CD14-positive monocyte (primary cell): Measurements from ENCODE around the gene VDAC1. TPM values are rescaled to one million over a fixed set of nuclear protein-coding genes. Genes with fewer than 3 reads are reported as not detected.

ENCODE experiments used
- DNase-seq, 3 donors: peaks; one replicate each; pipeline ENCODE4 v3.0.0-alpha.2; 2011 to 2022
- H2AFZ ChIP-seq: 2 replicates; pipeline ENCODE4 v1.6.0; 2012; ENCODE audit warnings: mild to moderate bottlenecking, low read depth, low read length, inconsistent platforms; ENCODE audit not compliant: insufficient read depth, poor library complexity, severe bottlenecking
- H3K27ac ChIP-seq, 2 donors: 1 replicate in 1 of 2; 2 replicates in 1 of 2; pipeline ENCODE4 v1.5.1; 2012 to 2013; ENCODE audit warnings: low read length in 2 of 2, control low read depth in 1 of 2, inconsistent platforms in 1 of 2, low read depth in 1 of 2, mild to moderate bottlenecking in 1 of 2
- H3K27me3 ChIP-seq, 2 donors: one replicate each; pipeline versions ENCODE4 v1.6.0 to v1.6.1; 2011 to 2013; ENCODE audit warnings: low read length in 2 of 2; ENCODE audit not compliant: control insufficient read depth in 2 of 2, insufficient read depth in 2 of 2
- H3K36me3 ChIP-seq, 2 donors: replicated peaks in 1 of 2; 1 replicate in 1 of 2; 2 replicates in 1 of 2; pipeline versions ENCODE4 v1.5.1 to v1.6.1; 2012 to 2013; ENCODE audit warnings: low read length in 2 of 2, control low read depth in 1 of 2, inconsistent platforms in 1 of 2, mild to moderate bottlenecking in 1 of 2; ENCODE audit not compliant: insufficient read depth in 2 of 2, control insufficient read depth in 1 of 2
- H3K4me1 ChIP-seq, 2 donors: 1 replicate in 1 of 2; 2 replicates in 1 of 2; pipeline versions ENCODE4 v1.5.1 to v1.6.1; 2012 to 2013; ENCODE audit warnings: low read length in 2 of 2, control low read depth in 1 of 2, inconsistent platforms in 1 of 2, mild to moderate bottlenecking in 1 of 2, moderate library complexity in 1 of 2; ENCODE audit not compliant: insufficient read depth in 2 of 2, control insufficient read depth in 1 of 2
- H3K4me2 ChIP-seq: replicated peaks from 2 replicates; pipeline ENCODE3; 2012; ENCODE audit warnings: low read length, moderate library complexity, mild to moderate bottlenecking; ENCODE audit not compliant: poor library complexity, severe bottlenecking; ENCODE audit errors: extremely low read depth
- H3K4me3 ChIP-seq, 3 experiments: fragments of 200-600 bp in 1 of 3; sonication (generic) in 1 of 3; replicated peaks in 1 of 3; 1 replicate in 2 of 3; 2 replicates in 1 of 3; pipeline ENCODE4 v1.5.1; 2011 to 2013; ENCODE audit warnings: low read length in 3 of 3, mild to moderate bottlenecking in 3 of 3, control low read depth in 2 of 3, low read depth in 2 of 3, inconsistent platforms in 1 of 3, moderate library complexity in 1 of 3
- H3K79me2 ChIP-seq: 2 replicates; pipeline ENCODE4 v1.6.0; 2012; ENCODE audit warnings: mild to moderate bottlenecking, control low read depth, inconsistent platforms, low read length, moderate library complexity; ENCODE audit not compliant: insufficient read depth
- H3K9ac ChIP-seq: 2 replicates; pipeline ENCODE4 v1.6.0; 2017; ENCODE audit warnings: low read length, mild to moderate bottlenecking; ENCODE audit not compliant: insufficient read depth, poor library complexity, severe bottlenecking
- H3K9me3 ChIP-seq, 2 donors: replicated peaks in 1 of 2; 1 replicate in 1 of 2; 2 replicates in 1 of 2; pipeline versions ENCODE4 v1.5.1 to v1.6.1; 2012 to 2013; ENCODE audit warnings: low read length in 2 of 2, control low read depth in 1 of 2; ENCODE audit not compliant: control insufficient read depth in 1 of 2, insufficient read depth in 1 of 2
- H4K20me1 ChIP-seq: 2 replicates; pipeline ENCODE4 v1.6.0; 2012; ENCODE audit warnings: mild to moderate bottlenecking, low read length, control low read depth, moderate library complexity; ENCODE audit not compliant: insufficient read depth
- H3K27ac Mint-ChIP-seq, 7 donors: one replicate each; pipeline ENCODE4 v1.8.0; 2020; ENCODE audit warnings: mild to moderate bottlenecking in 7 of 7, mixed read lengths in 7 of 7, moderate library complexity in 6 of 7, inconsistent platforms in 2 of 7
- H3K27me3 Mint-ChIP-seq, 3 donors: one replicate each; pipeline ENCODE4 v1.8.0; 2021 to 2022; ENCODE audit warnings: low read depth in 3 of 3, mild to moderate bottlenecking in 3 of 3, mixed read lengths in 3 of 3, moderate library complexity in 3 of 3, inconsistent platforms in 1 of 3
- H3K36me3 Mint-ChIP-seq, 2 donors: one replicate each; pipeline ENCODE4 v1.8.0; 2020; ENCODE audit warnings: mixed read lengths in 2 of 2, inconsistent platforms in 1 of 2, mild to moderate bottlenecking in 1 of 2
- H3K4me1 Mint-ChIP-seq: one replicate; pipeline ENCODE4 v1.8.0; 2020; ENCODE audit warnings: mild to moderate bottlenecking, mixed read lengths
- H3K4me3 Mint-ChIP-seq, 2 donors: one replicate each; pipeline ENCODE4 v1.8.0; 2020; ENCODE audit warnings: mild to moderate bottlenecking in 2 of 2, mixed read lengths in 2 of 2, moderate library complexity in 1 of 2
- H3K9me3 Mint-ChIP-seq, 7 donors: one replicate each; pipeline ENCODE4 v1.8.0; 2020 to 2022; ENCODE audit warnings: mixed read lengths in 7 of 7, mild to moderate bottlenecking in 6 of 7, moderate library complexity in 6 of 7, inconsistent platforms in 2 of 7
- WGBS: methylation state at CpG from one replicate; pipeline ENCODE4 v1.1.5; 2013; ENCODE audit warnings: missing lambda C conversion rate; ENCODE audit not compliant: insufficient coverage; 5-methylcytosine and 5-hydroxymethylcytosine counted together
- intact Hi-C, 2 donors: fragments of 100-400 bp; cut with micrococcal nuclease; formaldehyde crosslinking; loops; one replicate each; pipeline versions ENCODE4 v1.15.0 to v1.15.1; 2023
- polyA plus RNA-seq, 3 donors: library from polyadenylated mRNA; depleted of rRNA in 1 of 3; unstranded in 2 of 3; stranded (reverse) in 1 of 3; fragments of 300-500 nt in 2 of 3; fragments of >200 nt in 1 of 3; fragmentation: Illumina TruSeq in 2 of 3; gene quantifications; 1 replicate in 2 of 3; 2 replicates in 1 of 3; pipeline ENCODE4 v1.2.3, GENCODE V29; 2012 to 2021
- TF ChIP-seq, protein P1 (sequence below): fragments of 200-600 bp; IDR thresholded peaks from one replicate; pipeline ENCODE4 v1.8.0; 2022; ENCODE audit warnings: antibody characterized with exemption, mild to moderate bottlenecking

VDAC1 gene
- polyA plus RNA-seq, 3 donors: 59.9 to 107 (median 84.4) TPM

DNA sequence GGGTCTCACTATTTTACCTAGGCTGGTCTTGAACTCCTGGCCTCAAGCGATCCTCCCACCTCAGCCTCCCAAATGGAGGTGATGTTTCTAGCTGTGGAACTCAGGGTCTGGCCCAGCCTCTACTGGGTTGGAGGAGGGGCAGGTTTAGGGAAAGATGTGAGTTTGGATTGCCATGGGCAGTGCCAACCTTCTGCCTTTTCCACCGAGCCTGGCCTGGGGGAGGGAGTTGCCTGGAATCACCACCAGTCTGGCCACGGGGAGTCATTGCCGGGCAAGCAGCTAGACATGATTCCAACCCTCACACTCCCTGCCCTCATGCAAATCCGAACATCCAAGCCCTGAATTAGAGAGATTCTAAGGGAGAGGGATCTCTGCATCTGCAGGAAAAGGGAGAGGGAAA, 21.0 kb upstream of the VDAC1 start:
- Histone ChIP-seq H3K79me2 (no peaks in the 10 kb centered on the region), H4K20me1 (no peaks in the 10 kb centered on the region), H3K4me1 (no peaks in the 10 kb centered on the region), H2AFZ (no peak overlapping the region), H3K27ac (no peak overlapping the region), H3K4me2 (no peak overlapping the region), H3K9me3 (no peaks in the 10 kb centered on the region), H3K36me3 (no peaks in the 10 kb centered on the region), H3K27me3 (peaks cover 2 to 27% of the 10 kb centered on the region in 2 donors), H3K9ac (no peak overlapping the region), H3K4me3 (no peak overlapping the region)
- intact Hi-C loops: no loop called here
- no peaks in the 10 kb centered on the region for H3K4me1 Mint-ChIP-seq
- no peak overlapping the region for H3K27ac Mint-ChIP-seq
- DNase-seq: no peak
- no peaks in the 10 kb centered on the region for H3K36me3 Mint-ChIP-seq
- H3K4me3 Mint-ChIP-seq: peak overlapping the region in 1 of 2 donors; percentile 68
- H3K27me3 Mint-ChIP-seq: peaks cover 51 to 77% (median 74%) of the 10 kb centered on the region in 3 donors
- H3K9me3 Mint-ChIP-seq: peaks cover 0 to 3% (median 0%) of the 10 kb centered on the region in 7 donors
- no CpG with 5 or more reads among the region's 5 CpGs for WGBS
- TF ChIP-seq, protein P1, sequence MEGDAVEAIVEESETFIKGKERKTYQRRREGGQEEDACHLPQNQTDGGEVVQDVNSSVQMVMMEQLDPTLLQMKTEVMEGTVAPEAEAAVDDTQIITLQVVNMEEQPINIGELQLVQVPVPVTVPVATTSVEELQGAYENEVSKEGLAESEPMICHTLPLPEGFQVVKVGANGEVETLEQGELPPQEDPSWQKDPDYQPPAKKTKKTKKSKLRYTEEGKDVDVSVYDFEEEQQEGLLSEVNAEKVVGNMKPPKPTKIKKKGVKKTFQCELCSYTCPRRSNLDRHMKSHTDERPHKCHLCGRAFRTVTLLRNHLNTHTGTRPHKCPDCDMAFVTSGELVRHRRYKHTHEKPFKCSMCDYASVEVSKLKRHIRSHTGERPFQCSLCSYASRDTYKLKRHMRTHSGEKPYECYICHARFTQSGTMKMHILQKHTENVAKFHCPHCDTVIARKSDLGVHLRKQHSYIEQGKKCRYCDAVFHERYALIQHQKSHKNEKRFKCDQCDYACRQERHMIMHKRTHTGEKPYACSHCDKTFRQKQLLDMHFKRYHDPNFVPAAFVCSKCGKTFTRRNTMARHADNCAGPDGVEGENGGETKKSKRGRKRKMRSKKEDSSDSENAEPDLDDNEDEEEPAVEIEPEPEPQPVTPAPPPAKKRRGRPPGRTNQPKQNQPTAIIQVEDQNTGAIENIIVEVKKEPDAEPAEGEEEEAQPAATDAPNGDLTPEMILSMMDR: no peak

DNA sequence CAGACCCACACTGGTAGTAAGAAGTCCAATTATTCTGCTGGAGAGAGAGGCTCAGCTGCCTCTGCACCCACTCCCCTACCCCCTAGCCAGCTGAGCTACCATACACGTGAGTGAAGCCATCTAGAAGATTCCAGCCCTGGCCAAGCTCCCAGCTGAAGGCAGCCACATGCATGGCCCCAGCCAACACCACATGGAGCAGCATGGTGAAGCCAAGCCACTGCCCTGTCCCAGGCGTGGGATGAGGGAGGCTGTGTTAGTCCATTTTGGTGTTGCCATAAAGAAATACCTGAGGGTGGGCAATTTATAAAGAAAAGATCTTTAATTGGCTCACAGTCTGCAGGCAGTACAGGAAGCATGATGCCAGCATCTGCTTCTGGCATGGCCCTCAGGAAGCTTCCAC, 20.0 kb upstream of the VDAC1 start:
- Mint-ChIP-seq H3K27ac (no peak overlapping the region), H3K4me1 (peaks cover 5% of the 10 kb centered on the region)
- no peak for DNase-seq

More for the DNA sequence above, 20.0 kb upstream of the VDAC1 start:
- Histone ChIP-seq H2AFZ (no peak overlapping the region), H3K27me3 (peaks cover 5 to 34% of the 10 kb centered on the region in 2 donors), H3K9me3 (no peaks in the 10 kb centered on the region), H3K4me1 (no peaks in the 10 kb centered on the region), H3K4me2 (no peak overlapping the region), H3K27ac (no peak overlapping the region), H3K36me3 (no peaks in the 10 kb centered on the region), H3K9ac (no peak overlapping the region), H3K4me3 (no peak overlapping the region), H3K79me2 (no peaks in the 10 kb centered on the region), H4K20me1 (no peaks in the 10 kb centered on the region)
- 79% methylated on average over 2 of the region's 2 CpGs for WGBS
- H3K36me3 Mint-ChIP-seq: no peaks in the 10 kb centered on the region
- peaks cover 48 to 81% (median 73%) of the 10 kb centered on the region in 3 donors for H3K27me3 Mint-ChIP-seq
- H3K9me3 Mint-ChIP-seq: peaks cover 0 to 3% (median 0%) of the 10 kb centered on the region in 7 donors
- TF ChIP-seq, protein P1: no peak
- peak overlapping the region in 1 of 2 donors; percentile 57 for H3K4me3 Mint-ChIP-seq
- intact Hi-C loops: no loop called here
